Liver (tissue), 9 donors: ENCODE measurements around the gene PIP5KL1. TPM values are rescaled to one million over a fixed set of nuclear protein-coding genes. Genes with fewer than 3 reads are reported as not detected.

Experiments used
- DNase-seq: peaks from one replicate; pipeline ENCODE4 v3.0.0-alpha.2; 2017; ENCODE audit warnings: low spot score
- H3K27ac ChIP-seq, 2 donors: one replicate each; pipeline ENCODE4 v1.7.0; 2013; ENCODE audit warnings: inconsistent platforms in 2 of 2, low read length in 2 of 2, control low read depth in 1 of 2, low read depth in 1 of 2, mild to moderate bottlenecking in 1 of 2
- H3K27me3 ChIP-seq, 4 donors: one replicate each; pipeline versions ENCODE4 v1.6.1 to v1.7.0; 2013; ENCODE audit warnings: low read length in 3 of 4, inconsistent platforms in 1 of 4, mild to moderate bottlenecking in 1 of 4, moderate library complexity in 1 of 4; ENCODE audit not compliant: control insufficient read depth in 4 of 4, insufficient read depth in 4 of 4
- H3K36me3 ChIP-seq, 4 donors: one replicate each; pipeline versions ENCODE4 v1.6.1 to v1.7.0; 2013; ENCODE audit warnings: low read length in 3 of 4, mild to moderate bottlenecking in 3 of 4, low read depth in 1 of 4, moderate library complexity in 1 of 4; ENCODE audit not compliant: control insufficient read depth in 4 of 4, insufficient read depth in 3 of 4
- H3K4me1 ChIP-seq, 4 donors: one replicate each; pipeline versions ENCODE4 v1.6.1 to v1.7.0; 2013; ENCODE audit warnings: low read length in 3 of 4, mild to moderate bottlenecking in 3 of 4, moderate library complexity in 1 of 4; ENCODE audit not compliant: control insufficient read depth in 4 of 4, insufficient read depth in 4 of 4
- H3K4me3 ChIP-seq, 3 donors: one replicate each; pipeline versions ENCODE4 v1.6.1 to v1.7.0; 2013; ENCODE audit warnings: low read length in 3 of 3, control low read depth in 1 of 3, low read depth in 1 of 3, mild to moderate bottlenecking in 1 of 3
- H3K9ac ChIP-seq, 2 donors: one replicate each; pipeline ENCODE4 v1.7.0; 2013; ENCODE audit warnings: low read length in 2 of 2, mild to moderate bottlenecking in 2 of 2, moderate library complexity in 2 of 2, control low read depth in 1 of 2, low read depth in 1 of 2
- H3K9me3 ChIP-seq, 4 donors: one replicate each; pipeline versions ENCODE4 v1.6.1 to v1.7.0; 2013; ENCODE audit warnings: low read length in 3 of 4; ENCODE audit not compliant: control insufficient read depth in 4 of 4
- ATF3 ChIP-seq: IDR thresholded peaks from 2 replicates; pipeline ENCODE4 v1.6.1; 2016; ENCODE audit warnings: antibody characterized with exemption
- CTCF ChIP-seq: fragments of 150-350 bp; IDR thresholded peaks from 2 replicates; pipeline ENCODE4 v1.5.1; 2017; ENCODE audit warnings: improper control_type of control experiment, low read depth, low read length; ENCODE audit not compliant: missing input control
- EGR1 ChIP-seq, 2 donors: IDR thresholded peaks; 2 replicates each; pipeline ENCODE4 v1.6.1; 2016 to 2018; ENCODE audit warnings: antibody characterized with exemption in 2 of 2, low read depth in 2 of 2
- FOXA1 ChIP-seq: IDR thresholded peaks from 2 replicates; pipeline ENCODE4 v1.6.1; 2016; ENCODE audit warnings: antibody characterized with exemption
- FOXA2 ChIP-seq: IDR thresholded peaks from 2 replicates; pipeline ENCODE4 v1.6.1; 2016; ENCODE audit warnings: antibody characterized with exemption
- GABPA ChIP-seq, 2 donors: IDR thresholded peaks in 1 of 2; conservative IDR thresholded peaks in 1 of 2; 2 replicates each; pipeline ENCODE4 v1.6.1; 2016; ENCODE audit warnings: antibody characterized with exemption in 2 of 2, mild to moderate bottlenecking in 1 of 2, moderate library complexity in 1 of 2
- HNF4A ChIP-seq, 2 donors: conservative IDR thresholded peaks; 2 replicates each; pipeline ENCODE4 v1.6.1; 2016; ENCODE audit warnings: antibody characterized with exemption in 2 of 2, mild to moderate bottlenecking in 2 of 2
- HNF4G ChIP-seq: IDR thresholded peaks from 2 replicates; pipeline ENCODE4 v1.6.1; 2016; ENCODE audit warnings: antibody characterized with exemption
- JUND ChIP-seq, 2 donors: IDR thresholded peaks; 2 replicates each; pipeline ENCODE4 v1.6.1; 2016; ENCODE audit warnings: antibody characterized with exemption in 2 of 2
- MAX ChIP-seq: IDR thresholded peaks from 2 replicates; pipeline ENCODE4 v1.6.1; 2016; ENCODE audit warnings: antibody characterized with exemption
- NR2F2 ChIP-seq: IDR thresholded peaks from 2 replicates; pipeline ENCODE4 v1.6.1; 2016; ENCODE audit warnings: antibody characterized with exemption
- RAD21 ChIP-seq, 2 donors: IDR thresholded peaks; 2 replicates each; pipeline ENCODE4 v1.6.1; 2016; ENCODE audit warnings: antibody characterized with exemption in 2 of 2, mild to moderate bottlenecking in 2 of 2
- REST ChIP-seq: IDR thresholded peaks from 2 replicates; pipeline ENCODE4 v1.6.1; 2016; ENCODE audit warnings: antibody characterized with exemption, mild to moderate bottlenecking
- SP1 ChIP-seq: IDR thresholded peaks from 2 replicates; pipeline ENCODE4 v1.6.1; 2018; ENCODE audit warnings: antibody characterized with exemption, mild to moderate bottlenecking
- TAF1 ChIP-seq: conservative IDR thresholded peaks from 2 replicates; pipeline ENCODE4 v1.6.1; 2016; ENCODE audit warnings: antibody characterized with exemption, mild to moderate bottlenecking
- YY1 ChIP-seq: IDR thresholded peaks from 2 replicates; pipeline ENCODE4 v1.6.1; 2016; ENCODE audit warnings: antibody characterized with exemption, mild to moderate bottlenecking
- WGBS: extraction: QIAGEN DNeasy Blood & Tissue Kit; methylation state at CpG from one replicate; pipeline ENCODE4 v1.1.7; 2013; 5-methylcytosine and 5-hydroxymethylcytosine counted together
- polyA plus RNA-seq, 2 donors: library from polyadenylated mRNA; stranded (reverse) in 1 of 2; unstranded in 1 of 2; fragments of 200-250 nt in 1 of 2; fragments of >200 nt in 1 of 2; fragmentation: Nextera tagmentation in 1 of 2; extraction: Ambion mirVana in 1 of 2; gene quantifications; one replicate each; pipeline versions ENCODE4 v1.2.1 to v1.2.3, GENCODE V29; 2013 to 2015
- total RNA-seq, 2 donors: library from RNA; depleted of rRNA; stranded (reverse); fragments of >200 nt; gene quantifications; one replicate each; pipeline ENCODE4 v1.2.3, GENCODE V29; 2014
- TF ChIP-seq, protein P1 (sequence below): IDR thresholded peaks from 2 replicates; pipeline ENCODE4 v1.6.1; 2016; ENCODE audit warnings: antibody characterized with exemption
- donor health status: healthy.
- donor health status: healthy.
- donor health status: healthy.
- donor health status: healthy.
- donor health status: healthy.

PIP5KL1 gene
- total and polyA plus RNA-seq, 4 donors = 0.06 to 1.5 (median 0.49) TPM

DNA sequence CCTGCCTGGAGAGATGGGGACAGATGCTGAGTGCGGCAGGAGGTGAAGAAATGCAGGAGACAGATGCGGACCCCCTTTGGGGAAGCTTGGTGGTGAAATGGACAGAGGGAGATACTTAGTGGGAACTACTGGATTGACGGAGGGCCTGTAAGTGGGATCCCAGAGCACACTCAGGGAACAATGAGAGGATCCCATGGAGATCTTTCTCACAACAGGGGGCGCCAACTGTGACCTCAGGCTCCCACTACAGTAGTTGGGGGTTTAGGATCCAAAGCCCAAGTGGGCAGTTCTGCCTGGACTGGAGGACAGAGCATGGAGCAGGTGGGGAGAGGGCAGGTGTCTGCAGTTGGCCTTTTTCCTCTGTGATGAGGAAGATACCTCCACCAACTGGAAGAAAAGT, 3.7 kb upstream of the PIP5KL1 start:
- no peaks in the 10 kb centered on the region for H3K36me3 ChIP-seq
- H3K27ac ChIP-seq = no peak overlapping the region
- no peak overlapping the region for H3K9ac ChIP-seq
- peaks cover 3 to 25% (median 19%) of the 10 kb centered on the region in 4 donors for H3K4me1 ChIP-seq
- H3K4me3 ChIP-seq = no peak overlapping the region
- no peak for DNase-seq
- H3K9me3 ChIP-seq = no peaks in the 10 kb centered on the region
- 97% methylated on average over 4 of the region's 4 CpGs for whole genome bisulfite sequencing
- TF ChIP-seq HNF4G (no peak), SP1 (no peak), JUND (IDR thresholded peaks at IDR 0.05) (no peak), REST (no peak), MAX (no peak), YY1 (no peak), FOXA1 (no peak), ATF3 (no peak), CTCF (no peak), RAD21 (IDR thresholded peaks at IDR 0.05) (no peak), NR2F2 (no peak), EGR1 (IDR thresholded peaks at IDR 0.05; ENCODE audit: low read depth in 2 of 2) (no peak), FOXA2 (no peak)
- TF ChIP-seq, protein P1, sequence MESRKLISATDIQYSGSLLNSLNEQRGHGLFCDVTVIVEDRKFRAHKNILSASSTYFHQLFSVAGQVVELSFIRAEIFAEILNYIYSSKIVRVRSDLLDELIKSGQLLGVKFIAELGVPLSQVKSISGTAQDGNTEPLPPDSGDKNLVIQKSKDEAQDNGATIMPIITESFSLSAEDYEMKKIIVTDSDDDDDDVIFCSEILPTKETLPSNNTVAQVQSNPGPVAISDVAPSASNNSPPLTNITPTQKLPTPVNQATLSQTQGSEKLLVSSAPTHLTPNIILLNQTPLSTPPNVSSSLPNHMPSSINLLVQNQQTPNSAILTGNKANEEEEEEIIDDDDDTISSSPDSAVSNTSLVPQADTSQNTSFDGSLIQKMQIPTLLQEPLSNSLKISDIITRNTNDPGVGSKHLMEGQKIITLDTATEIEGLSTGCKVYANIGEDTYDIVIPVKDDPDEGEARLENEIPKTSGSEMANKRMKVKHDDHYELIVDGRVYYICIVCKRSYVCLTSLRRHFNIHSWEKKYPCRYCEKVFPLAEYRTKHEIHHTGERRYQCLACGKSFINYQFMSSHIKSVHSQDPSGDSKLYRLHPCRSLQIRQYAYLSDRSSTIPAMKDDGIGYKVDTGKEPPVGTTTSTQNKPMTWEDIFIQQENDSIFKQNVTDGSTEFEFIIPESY = no peak
- H3K27me3 ChIP-seq = no peaks in the 10 kb centered on the region

DNA sequence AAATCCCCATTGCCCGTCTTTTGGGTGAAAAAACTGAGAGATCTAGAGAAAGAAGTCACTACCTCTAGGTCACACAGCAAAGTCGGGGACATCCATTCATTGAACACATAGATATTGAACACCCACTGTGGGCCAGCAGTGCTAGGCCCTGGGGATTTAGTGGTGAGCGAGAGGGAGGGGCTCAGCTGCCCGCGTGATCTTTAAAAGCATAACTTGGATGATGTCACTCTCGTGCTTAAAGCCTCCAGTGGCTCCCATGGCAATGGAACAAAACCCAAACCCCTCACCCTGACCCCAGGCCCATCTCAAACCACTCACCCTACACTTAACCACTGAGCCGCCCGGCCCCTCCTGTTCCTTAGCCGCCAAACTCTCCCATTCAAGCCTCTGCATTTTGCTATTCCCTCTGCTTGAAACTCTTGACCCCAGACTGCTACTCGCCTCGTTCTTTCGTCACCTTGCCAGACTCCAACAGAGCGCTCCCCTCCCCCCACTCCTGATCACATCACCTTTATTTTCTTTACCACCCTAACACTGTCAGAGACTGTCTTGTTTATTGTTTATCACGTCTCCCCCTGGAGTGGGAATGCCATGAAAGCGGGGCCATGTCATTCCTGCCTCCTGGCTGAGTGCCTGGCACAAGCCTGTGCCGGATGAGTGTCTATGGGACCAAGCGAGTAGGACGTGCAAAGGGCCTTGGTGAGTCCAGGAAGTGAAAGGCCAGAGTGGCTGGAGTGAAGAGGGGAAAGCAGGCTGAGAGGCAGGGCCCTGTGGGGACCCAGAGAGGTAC, 710 bp upstream of the PIP5KL1 start:
- WGBS = 22% methylated on average over 18 of the region's 18 CpGs
- H3K9ac ChIP-seq = no peak overlapping the region
- TF ChIP-seq EGR1 (IDR thresholded peaks at IDR 0.05; ENCODE audit: low read depth in 2 of 2) (no peak), FOXA1 (no peak), HNF4A (conservative IDR thresholded peaks at IDR 0.05) (no peak), GABPA (IDR thresholded peaks at IDR 0.05 in 1 of 2, conservative IDR thresholded peaks at IDR 0.05 in 1 of 2) (no peak), NR2F2 (no peak), CTCF (no peak), TAF1 (no peak), FOXA2 (no peak), YY1 (no peak), JUND (IDR thresholded peaks at IDR 0.05) (no peak), ATF3 (no peak), RAD21 (IDR thresholded peaks at IDR 0.05) (no peak), HNF4G (no peak), SP1 (no peak)
- TF ChIP-seq, protein P1 = no peak

More for the DNA sequence above, 710 bp upstream of the PIP5KL1 start:
- no peak overlapping the region for H3K4me3 ChIP-seq
- peaks cover 0 to 7% (median 0%) of the 10 kb centered on the region in 4 donors for H3K27me3 ChIP-seq
- DNase-seq = no peak
- H3K9me3 ChIP-seq = no peaks in the 10 kb centered on the region
- H3K36me3 ChIP-seq = no peaks in the 10 kb centered on the region
- no peak overlapping the region for H3K27ac ChIP-seq
- peaks cover 2 to 18% (median 8%) of the 10 kb centered on the region in 4 donors for H3K4me1 ChIP-seq
